ENCODE measurements around the gene ATP11A. TPM values are rescaled to one million over a fixed set of nuclear protein-coding genes. Genes with fewer than 3 reads are reported as not detected.

Gene ATP11A
- total RNA-seq, 1 experiment from 2014 or later = 80.4 TPM

GRCh38 chr13:112716841-112717520, 27.1 kb downstream of the ATP11A start:
- peaks cover 63 to 68% of the 10 kb centered on the region in 2 experiments for H3K4me1 ChIP-seq (ENCODE audit: control insufficient read depth in 1 of 2, insufficient read depth in 2 of 2, low read length in 2 of 2)
- POLR2A ChIA-PET = no interaction called here

More at GRCh38 chr13:112716841-112717520, 27.1 kb downstream of the ATP11A start:
- H4K20me1 ChIP-seq (ENCODE audit: insufficient read depth) = no peaks in the 10 kb centered on the region
- no peaks in the 10 kb centered on the region; a peak in 1 of 4 replicates for H3K36me3 ChIP-seq (ENCODE audit: control insufficient read depth in 1 of 2, insufficient read depth in 2 of 2, low read length in 2 of 2)
- no peak overlapping the region for H3K4me2 ChIP-seq (ENCODE audit: low read length)
- no peaks in the 10 kb centered on the region for H3K27me3 ChIP-seq (ENCODE audit: insufficient read depth, low read length)
- DNase-seq (ENCODE audit: low read depth, low spot score) (no peak), ATAC-seq (no peak)
- H3K9ac ChIP-seq (ENCODE audit: low read length) = no peak overlapping the region
- no peaks in the 10 kb centered on the region for H3K9me3 ChIP-seq (ENCODE audit: control insufficient read depth in 1 of 2, insufficient read depth in 1 of 2, low read depth in 1 of 2, low read length in 2 of 2)
- peaks cover 68% of the 10 kb centered on the region for H3K79me2 ChIP-seq (ENCODE audit: insufficient read depth, low read length)
- H2AFZ ChIP-seq (ENCODE audit: low read depth, low read length, poor library complexity, severe bottlenecking) = no peak overlapping the region
- no peak for TF ChIP-seq POLR2A (IDR thresholded peaks at IDR 0.05; ENCODE audit: borderline replicate concordance, extremely low read depth, insufficient read depth, insufficient read length)
- TF ChIP-seq RAD21 (IDR thresholded peaks at IDR 0.05; ENCODE audit: low read depth) = no peak
- no peak for TF ChIP-seq SP1 (IDR thresholded peaks at IDR 0.05; ENCODE audit: low read depth)
- no peak for TF ChIP-seq CTCF (IDR thresholded peaks at IDR 0.05 in 2 of 3, conservative IDR thresholded peaks at IDR 0.05 in 1 of 3; ENCODE audit: borderline replicate concordance in 1 of 3, insufficient read depth in 1 of 3, low read depth in 2 of 3, low read length in 2 of 3)
- TF ChIP-seq REST (IDR thresholded peaks at IDR 0.05; ENCODE audit: low read depth) = no peak
- no peak for TF ChIP-seq CEBPB (IDR thresholded peaks at IDR 0.05; ENCODE audit: low read depth)
- TF ChIP-seq JUND (IDR thresholded peaks at IDR 0.05) = no peak
- TF ChIP-seq ZNF274 (IDR thresholded peaks at IDR 0.05; ENCODE audit: low read depth, low read length) = no peak
- no peak for TF ChIP-seq ELF1 (IDR thresholded peaks at IDR 0.05; ENCODE audit: borderline replicate concordance, low read depth)
- no peak for TF ChIP-seq MAX (IDR thresholded peaks at IDR 0.05)
- no peak for TF ChIP-seq FOSL1 (IDR thresholded peaks at IDR 0.05; ENCODE audit: low read depth)
- no peak for TF ChIP-seq TCF7L2 (IDR thresholded peaks at IDR 0.05; ENCODE audit: borderline replicate concordance, extremely low read depth, insufficient read depth, insufficient read length)
- no peak for TF ChIP-seq ZBTB33 (IDR thresholded peaks at IDR 0.05; ENCODE audit: extremely low read depth, insufficient replicate concordance, low read length)
- TF ChIP-seq POLR2AphosphoS5 (IDR thresholded peaks at IDR 0.05; ENCODE audit: low read depth, low read length) = no peak
- TF ChIP-seq CBX3 (IDR thresholded peaks at IDR 0.05; ENCODE audit: low read depth) = no peak
- TF ChIP-seq ZFX (IDR thresholded peaks at IDR 0.05) = no peak
- no peak for TF ChIP-seq YY1 (IDR thresholded peaks at IDR 0.05; ENCODE audit: extremely low read depth, insufficient replicate concordance, low read depth, low read length)
- no peaks in the 10 kb centered on the region for H3K9me2 ChIP-seq (ENCODE audit: insufficient read depth)
- intact Hi-C loops (cut with micrococcal nuclease) = no loop called here
- H3K4me3 ChIP-seq (replicated peaks in 1 of 2; ENCODE audit: low read depth in 1 of 2, low read length in 2 of 2) = no peak overlapping the region
- ChIA-PET CTCF (no interaction called here), RAD21 (ENCODE audit: low non-redundant PET in 1 of 2, low total read pairs in 2 of 2, uncharacterized antibody in 2 of 2, unreplicated experiment in 2 of 2) (no interaction called here)
- no peak overlapping the region; the same call in 1 of the 2 replicates for H3K27ac ChIP-seq (ENCODE audit: low read depth, low read length)
- no TSS peak for BruUV-seq (replicated peaks)

All from HCT116 (cell line).